Adrenal gland (tissue), 5 donors: ENCODE measurements around the gene TNFRSF4.

Experiments used
- POLR2A ChIP-seq, 2 donors: fragments of 450-650 bp; IDR thresholded peaks; one replicate each; pipeline ENCODE4 v1.6.1; 2017; ENCODE audit warnings: antibody characterized with exemption in 2 of 2, mild to moderate bottlenecking in 2 of 2, moderate library complexity in 1 of 2
- TF ChIP-seq, protein P1 (sequence below), 6 experiments: fragments of 450-650 bp in 4 of 6; fragments of 200-600 bp in 2 of 6; sonication (generic) in 1 of 6; IDR thresholded peaks; 1 replicate in 5 of 6; 2 replicates in 1 of 6; pipeline versions ENCODE4 v1.5.1 to v1.8.0; 2016 to 2021; ENCODE audit warnings: antibody characterized with exemption in 6 of 6, mild to moderate bottlenecking in 2 of 6, moderate library complexity in 1 of 6
- donor health status: DM: no; HTN: no; CAD: no.

DNA sequence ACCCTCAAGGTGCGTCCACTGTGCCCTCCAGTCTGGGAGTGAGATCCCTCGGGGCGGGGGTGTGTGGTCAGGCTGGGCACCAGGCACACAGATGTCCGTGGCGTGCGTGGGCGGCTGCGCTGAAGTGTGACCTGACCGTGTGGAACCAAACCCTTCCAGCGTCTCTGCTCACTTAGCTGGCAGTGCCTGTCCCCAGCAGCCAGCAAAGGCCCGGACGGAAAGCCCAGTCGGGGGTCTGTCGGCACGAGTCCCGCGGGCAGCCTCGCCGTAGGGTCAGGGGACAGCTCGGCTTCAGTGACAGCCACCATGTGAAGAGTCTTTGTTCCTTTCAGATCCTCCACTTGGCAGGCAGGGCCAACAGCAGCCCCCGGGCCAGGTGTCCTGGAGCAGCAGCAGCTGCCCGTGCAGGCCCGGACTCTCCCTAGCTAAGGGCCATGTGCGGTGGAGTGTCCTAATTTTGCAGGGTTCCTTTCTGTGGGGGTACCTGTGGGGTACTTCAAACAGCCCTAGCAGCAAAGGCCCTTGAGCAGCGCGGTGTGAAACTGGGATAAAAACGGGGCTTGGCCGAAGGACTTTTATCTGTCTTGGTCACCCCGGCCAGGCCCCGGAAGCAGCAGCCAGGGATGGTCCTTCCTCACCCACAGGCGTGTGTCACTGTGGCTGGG lies 28.7 kb downstream of the TNFRSF4 start:
- TF ChIP-seq, protein P1, sequence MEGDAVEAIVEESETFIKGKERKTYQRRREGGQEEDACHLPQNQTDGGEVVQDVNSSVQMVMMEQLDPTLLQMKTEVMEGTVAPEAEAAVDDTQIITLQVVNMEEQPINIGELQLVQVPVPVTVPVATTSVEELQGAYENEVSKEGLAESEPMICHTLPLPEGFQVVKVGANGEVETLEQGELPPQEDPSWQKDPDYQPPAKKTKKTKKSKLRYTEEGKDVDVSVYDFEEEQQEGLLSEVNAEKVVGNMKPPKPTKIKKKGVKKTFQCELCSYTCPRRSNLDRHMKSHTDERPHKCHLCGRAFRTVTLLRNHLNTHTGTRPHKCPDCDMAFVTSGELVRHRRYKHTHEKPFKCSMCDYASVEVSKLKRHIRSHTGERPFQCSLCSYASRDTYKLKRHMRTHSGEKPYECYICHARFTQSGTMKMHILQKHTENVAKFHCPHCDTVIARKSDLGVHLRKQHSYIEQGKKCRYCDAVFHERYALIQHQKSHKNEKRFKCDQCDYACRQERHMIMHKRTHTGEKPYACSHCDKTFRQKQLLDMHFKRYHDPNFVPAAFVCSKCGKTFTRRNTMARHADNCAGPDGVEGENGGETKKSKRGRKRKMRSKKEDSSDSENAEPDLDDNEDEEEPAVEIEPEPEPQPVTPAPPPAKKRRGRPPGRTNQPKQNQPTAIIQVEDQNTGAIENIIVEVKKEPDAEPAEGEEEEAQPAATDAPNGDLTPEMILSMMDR (IDR thresholded peaks at IDR 0.05) = no peak
- TF ChIP-seq POLR2A (IDR thresholded peaks at IDR 0.05) = no peak
